Esophagus squamous epithelium (tissue), 5 donors: ENCODE measurements around the gene GALNT11. TPM values are rescaled to one million over a fixed set of nuclear protein-coding genes. Genes with fewer than 3 reads are reported as not detected.

Experiments
- DNase-seq: peaks from one replicate; lab custom pipeline; 2025; lab: John Stamatoyannopoulos, UW
- H3K27ac ChIP-seq, 4 donors: fragments of 200-600 bp; sonication (generic); one replicate each; pipeline ENCODE4 v1.5.1; 2016 to 2019; ENCODE audit warnings: mild to moderate bottlenecking in 1 of 4
- H3K27me3 ChIP-seq, 4 donors: fragments of 200-600 bp; sonication (generic); 1 replicate in 3 of 4; 2 replicates in 1 of 4; pipeline versions ENCODE4 v1.5.1 to v1.6.0; 2017 to 2021; ENCODE audit warnings: antibody characterized with exemption in 1 of 4
- H3K36me3 ChIP-seq, 3 donors: fragments of 200-600 bp; sonication (generic); one replicate each; pipeline ENCODE4 v1.5.1; 2016 to 2019
- H3K4me1 ChIP-seq, 3 donors: fragments of 200-600 bp; sonication (generic); one replicate each; pipeline ENCODE4 v1.5.1; 2017 to 2019
- H3K4me3 ChIP-seq, 4 donors: fragments of 200-600 bp; sonication (generic); 1 replicate in 3 of 4; 2 replicates in 1 of 4; pipeline ENCODE4 v1.5.1; 2016 to 2019; ENCODE audit warnings: mild to moderate bottlenecking in 2 of 4, moderate library complexity in 1 of 4
- H3K9me3 ChIP-seq, 3 donors: fragments of 200-600 bp; sonication (generic); one replicate each; pipeline ENCODE4 v1.5.1; 2016 to 2019
- CTCF ChIP-seq, 6 experiments: fragments of 450-650 bp in 4 of 6; fragments of 200-600 bp in 2 of 6; sonication (generic) in 2 of 6; IDR thresholded peaks; one replicate each; pipeline ENCODE4 v1.5.1; 2016 to 2019; ENCODE audit warnings: antibody characterized with exemption in 6 of 6, mild to moderate bottlenecking in 4 of 6, moderate library complexity in 4 of 6
- POLR2A ChIP-seq, 4 donors: fragments of 450-650 bp; IDR thresholded peaks; one replicate each; pipeline ENCODE4 v1.6.1; 2017; ENCODE audit warnings: antibody characterized with exemption in 4 of 4, mild to moderate bottlenecking in 4 of 4, moderate library complexity in 3 of 4
- WGBS, 2 donors: methylation state at CpG; one replicate each; pipeline ENCODE4 v1.1.5; 2018; 5-methylcytosine and 5-hydroxymethylcytosine counted together
- intact Hi-C: fragments of 100-400 bp; cut with DNase I; formaldehyde crosslinking; loops from one replicate; pipeline ENCODE4 v1.15.0; 2022
- total RNA-seq, 4 donors: library from RNA; depleted of rRNA; stranded (reverse); fragments of >200 nt; gene quantifications; one replicate each; pipeline ENCODE4 v1.1.0, GENCODE V29; 2016
- donor health status: DM: yes; HTN: yes; CAD: no.

Gene GALNT11
- total RNA-seq, 4 donors from 2014 or later = 26.9 to 53.3 (median 33.6) TPM

DNA sequence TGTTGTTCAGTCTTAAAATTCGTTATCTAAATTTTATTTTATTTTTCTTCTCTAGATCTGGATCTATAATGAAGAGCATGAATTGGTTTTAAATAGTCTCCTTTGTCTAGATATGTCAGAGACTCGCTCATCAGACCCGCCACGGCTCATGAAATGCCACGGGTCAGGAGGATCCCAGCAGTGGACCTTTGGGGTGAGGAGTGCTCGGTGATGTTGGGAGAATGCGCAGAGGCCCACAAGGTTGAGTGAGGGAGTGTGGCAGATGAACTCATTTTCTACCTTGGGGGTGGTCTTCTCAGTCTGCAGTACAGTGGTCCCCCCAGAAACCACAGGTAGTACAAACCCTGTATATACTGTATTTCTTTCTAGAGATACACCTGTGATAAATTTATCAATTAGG lies 95.3 kb downstream of the GALNT11 start:
- H3K9me3 ChIP-seq = peaks cover 0 to 16% (median 6%) of the 10 kb centered on the region in 3 donors
- no peaks in the 10 kb centered on the region for H3K27me3 ChIP-seq
- intact Hi-C loops = no loop called here
- no peaks in the 10 kb centered on the region for H3K4me1 ChIP-seq
- DNase-seq = no peak
- peaks cover 12 to 100% (median 38%) of the 10 kb centered on the region in 3 donors for H3K36me3 ChIP-seq
- WGBS, 2 donors = 94 to 98% methylated on average over 7 of the region's 7 CpGs
- no peak overlapping the region for H3K4me3 ChIP-seq
- TF ChIP-seq POLR2A (IDR thresholded peaks at IDR 0.05) = no peak
- no peak overlapping the region for H3K27ac ChIP-seq

DNA sequence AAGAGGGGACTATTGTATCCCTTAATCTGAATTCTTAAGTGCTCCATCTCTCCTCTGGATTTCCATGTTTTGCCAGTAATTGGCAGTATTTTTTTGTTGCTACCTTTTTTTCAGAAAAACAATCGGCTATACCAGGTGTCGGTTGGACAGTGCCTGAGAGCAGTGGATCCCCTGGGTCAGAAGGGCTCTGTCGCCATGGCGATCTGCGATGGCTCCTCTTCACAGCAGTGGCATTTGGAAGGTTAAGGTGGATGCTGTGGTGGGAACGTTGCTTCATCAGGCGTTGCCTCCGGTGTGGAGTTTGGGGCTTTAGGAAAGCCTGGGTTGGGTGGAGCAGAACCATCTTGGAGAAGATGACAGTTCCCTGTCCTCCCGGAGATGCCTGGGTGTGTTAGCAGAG lies 96.0 kb downstream of the GALNT11 start:
- Histone ChIP-seq H3K4me1 (no peaks in the 10 kb centered on the region), H3K27ac (no peak overlapping the region), H3K27me3 (no peaks in the 10 kb centered on the region), H3K9me3 (peaks cover 0 to 16% (median 6%) of the 10 kb centered on the region in 3 donors), H3K36me3 (peaks cover 12 to 100% (median 38%) of the 10 kb centered on the region in 3 donors), H3K4me3 (no peak overlapping the region)
- no peak for TF ChIP-seq POLR2A (IDR thresholded peaks at IDR 0.05)
- TF ChIP-seq CTCF (IDR thresholded peaks at IDR 0.05) = no peak
- no peak for DNase-seq
- intact Hi-C loops = no loop called here
- WGBS, 2 donors = 96% methylated on average over 4 to 5 of the region's 9 CpGs

DNA sequence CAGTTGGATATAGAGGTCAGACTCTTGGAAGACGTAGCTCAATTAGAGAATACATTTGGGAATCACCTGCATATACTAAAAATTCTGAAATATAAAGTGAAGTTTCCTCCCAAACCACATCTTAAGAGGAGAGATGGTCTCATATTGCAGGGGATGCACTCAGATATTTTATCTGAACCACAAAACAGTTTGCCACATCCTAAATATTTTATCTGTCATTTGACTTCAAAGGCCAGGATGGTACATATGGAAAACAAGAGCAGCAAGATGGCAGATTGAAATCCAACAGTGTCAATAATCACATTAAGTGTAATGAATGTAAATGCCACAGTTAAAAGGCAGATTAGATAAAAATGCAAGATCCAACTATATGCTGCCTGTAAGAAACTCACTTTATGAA lies 97.1 kb downstream of the GALNT11 start:
- peaks cover 12 to 99% (median 33%) of the 10 kb centered on the region in 3 donors for H3K36me3 ChIP-seq
- 100% methylated on average over 1 of the region's 1 CpG for WGBS, 2 donors
- intact Hi-C loops = no loop called here

DNA sequence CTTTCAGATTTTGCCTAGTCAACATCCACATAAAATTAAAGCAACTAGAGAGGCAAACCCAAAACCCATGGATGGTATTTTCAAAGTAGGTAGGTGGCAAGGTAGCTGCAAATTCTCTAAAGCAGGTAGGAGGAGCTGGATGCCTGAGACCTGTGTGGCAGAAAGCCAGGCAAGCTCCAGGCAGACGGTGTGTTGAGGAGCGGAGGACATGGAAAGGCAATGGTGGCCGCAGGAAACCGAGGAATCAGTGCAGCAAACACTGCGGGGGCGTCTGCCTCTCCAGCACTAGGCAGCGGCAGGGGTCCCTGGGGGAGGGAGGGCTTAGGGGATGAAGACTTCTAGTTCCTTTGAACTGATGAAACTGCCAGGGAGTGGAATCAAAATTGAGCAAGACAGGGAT lies 101.3 kb downstream of the GALNT11 start:
- Histone ChIP-seq H3K27ac (no peak overlapping the region), H3K4me3 (no peak overlapping the region), H3K4me1 (no peaks in the 10 kb centered on the region), H3K9me3 (peaks cover 0 to 16% (median 6%) of the 10 kb centered on the region in 3 donors), H3K27me3 (no peaks in the 10 kb centered on the region), H3K36me3 (peaks cover 17 to 97% (median 25%) of the 10 kb centered on the region in 3 donors)
- TF ChIP-seq POLR2A (IDR thresholded peaks at IDR 0.05) = no peak
- TF ChIP-seq CTCF (IDR thresholded peaks at IDR 0.05) = no peak
- intact Hi-C loops = no loop called here
- WGBS, 2 donors = 85% methylated on average over 7 of the region's 7 CpGs
- DNase-seq = no peak

More for the DNA sequence above, 97.1 kb downstream of the GALNT11 start:
- TF ChIP-seq CTCF (IDR thresholded peaks at IDR 0.05) = no peak
- no peak for TF ChIP-seq POLR2A (IDR thresholded peaks at IDR 0.05)
- no peak overlapping the region for H3K27ac ChIP-seq
- no peak overlapping the region for H3K4me3 ChIP-seq
- no peaks in the 10 kb centered on the region for H3K27me3 ChIP-seq
- H3K4me1 ChIP-seq = no peaks in the 10 kb centered on the region
- peaks cover 0 to 16% (median 6%) of the 10 kb centered on the region in 3 donors for H3K9me3 ChIP-seq
- DNase-seq = no peak

- Histone ChIP-seq H3K4me1 (no peaks in the 10 kb centered on the region), H3K27me3 (no peaks in the 10 kb centered on the region), H3K9me3 (peaks cover 0 to 16% (median 6%) of the 10 kb centered on the region in 3 donors), H3K4me3 (no peak overlapping the region), H3K27ac (no peak overlapping the region), H3K36me3 (peaks cover 15 to 97% (median 25%) of the 10 kb centered on the region in 3 donors)
- DNase-seq = no peak
- WGBS, 2 donors = 92 to 98% methylated on average over 11 to 12 of the region's 19 CpGs
- no peak for TF ChIP-seq POLR2A (IDR thresholded peaks at IDR 0.05)
- no peak for TF ChIP-seq CTCF (IDR thresholded peaks at IDR 0.05)
- intact Hi-C loops = no loop called here
These were observed 101.8 kb downstream of the GALNT11 start for GRCh38 chr7:152127229-152127628.

DNA sequence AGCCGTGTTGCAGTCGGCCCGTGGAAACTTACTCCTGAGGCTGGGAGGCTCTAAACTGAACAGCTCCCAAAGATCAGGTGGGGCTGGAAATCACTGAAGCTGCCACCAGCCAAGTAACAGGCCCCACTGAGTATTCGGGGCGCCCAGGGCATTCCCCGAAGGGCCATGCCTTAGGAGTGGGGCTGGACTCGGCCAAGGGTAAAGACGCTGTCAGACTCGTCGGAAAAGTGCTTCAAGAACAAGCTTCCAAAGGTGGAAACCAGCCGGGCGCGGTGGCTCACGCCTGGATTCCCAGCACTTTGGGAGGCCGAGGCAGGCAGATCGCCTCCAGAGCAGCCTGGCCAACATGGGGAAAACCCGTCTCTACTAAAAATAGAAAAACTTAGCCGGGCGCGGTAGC lies 102.8 kb downstream of the GALNT11 start:
- H3K27me3 ChIP-seq = no peaks in the 10 kb centered on the region
- no peak for DNase-seq
- H3K4me1 ChIP-seq = no peaks in the 10 kb centered on the region
- TF ChIP-seq CTCF (IDR thresholded peaks at IDR 0.05) = no peak
- no peak for TF ChIP-seq POLR2A (IDR thresholded peaks at IDR 0.05)
- H3K9me3 ChIP-seq = peaks cover 0 to 16% (median 6%) of the 10 kb centered on the region in 3 donors
- peaks cover 12 to 97% (median 25%) of the 10 kb centered on the region in 3 donors for H3K36me3 ChIP-seq
- intact Hi-C loops = no loop called here
- 95 to 97% methylated on average over 9 to 16 of the region's 20 CpGs for whole genome bisulfite sequencing, 2 donors
- H3K4me3 ChIP-seq = no peak overlapping the region
- H3K27ac ChIP-seq = no peak overlapping the region
